GM12878 (cell line): ENCODE data around the gene PRR16. TPM values are rescaled to one million over a fixed set of nuclear protein-coding genes. Genes with fewer than 3 reads are reported as not detected.

Experiments used
- ATAC-seq: fragments of 200-7000 bp; cut with Tn5 transposase; 3 replicates; pipeline ENCODE4 v1.9.1; 2020; ENCODE audit warnings: mild to moderate bottlenecking, moderate library complexity
- BruUV-seq: library from RNA; stranded (reverse); fragments of 400-500 nt; replicated peaks from 2 replicates; lab custom pipeline; 2021; lab: Mats Ljungman, UMichigan
- CTCF ChIA-PET: fragments of 300-600 bp; sonication (Branson Sonifier 250); formaldehyde crosslinking; extraction: SDS; loops from one replicate; lab custom pipeline; 2021; ENCODE audit warnings: inconsistent platforms; lab: Yijun Ruan, JAX
- POLR2A ChIA-PET: fragments of 350-600 bp; formaldehyde crosslinking; extraction: SDS; loops from one replicate; lab custom pipeline; 2021; ENCODE audit warnings: inconsistent platforms; lab: Charles Lee
- RAD21 ChIA-PET: fragments of 300-600 bp; sonication (Branson Sonifier 250); formaldehyde crosslinking; loops from one replicate; lab custom pipeline; 2023; ENCODE audit warnings: antibody characterized with exemption; ENCODE audit not compliant: unreplicated experiment; lab: Charles Lee
- SMC1A ChIA-PET: fragments of 300-600 bp; sonication (Branson Sonifier 250); formaldehyde crosslinking; loops from one replicate; lab custom pipeline; 2023; ENCODE audit not compliant: unreplicated experiment, uncharacterized antibody; lab: Charles Lee
- DNase-seq: peaks from one replicate; pipeline ENCODE4 v3.0.0-alpha.2; 2011; ENCODE audit warnings: low read depth, low spot score
- FAIRE-seq: peaks from 3 replicates; lab custom pipeline; 2011; peaks lifted over from hg19 to GRCh38; lab: Jason Lieb, UNC
- H2AFZ ChIP-seq: 2 replicates; pipeline ENCODE4 v1.6.0; 2011; ENCODE audit warnings: low read depth, low read length, control low read depth; ENCODE audit not compliant: control insufficient read depth
- H3K27ac ChIP-seq: 2 replicates; pipeline ENCODE4 v1.5.1; 2011; ENCODE audit warnings: control low read depth; ENCODE audit not compliant: control insufficient read depth, insufficient read depth
- H3K27me3 ChIP-seq, 2 experiments: replicated peaks in 1 of 2; 2 replicates each; pipeline versions ENCODE4 v1.6.0 to v1.6.1; 2011; ENCODE audit warnings: low read length in 1 of 2; ENCODE audit not compliant: control insufficient read depth in 2 of 2, insufficient read depth in 2 of 2
- H3K36me3 ChIP-seq, 2 experiments: 2 replicates each; pipeline ENCODE4 v1.5.1; 2011; ENCODE audit warnings: low read length in 1 of 2; ENCODE audit not compliant: control insufficient read depth in 2 of 2, insufficient read depth in 2 of 2
- H3K4me1 ChIP-seq: 2 replicates; pipeline ENCODE4 v1.6.1; 2011; ENCODE audit warnings: mild to moderate bottlenecking, low read length, moderate library complexity, mixed read lengths; ENCODE audit not compliant: control insufficient read depth, insufficient read depth
- H3K4me2 ChIP-seq: 2 replicates; pipeline ENCODE4 v1.6.0; 2011; ENCODE audit warnings: control low read depth; ENCODE audit not compliant: control insufficient read depth, insufficient read depth
- H3K4me3 ChIP-seq: fragments of 200-600 bp; sonication (generic); 2 replicates; pipeline ENCODE4 v1.5.1; 2016
- H3K79me2 ChIP-seq: 2 replicates; pipeline ENCODE4 v1.6.0; 2011; ENCODE audit warnings: low read length; ENCODE audit not compliant: control insufficient read depth, insufficient read depth
- H3K9ac ChIP-seq: 2 replicates; pipeline ENCODE4 v1.8.0; 2011; ENCODE audit warnings: low read length, control low read depth, mixed read lengths; ENCODE audit not compliant: control insufficient read depth, insufficient read depth
- H3K9me3 ChIP-seq: replicated peaks from 3 replicates; pipeline ENCODE4 v1.5.1; 2011; ENCODE audit warnings: mild to moderate bottlenecking, low read length; ENCODE audit not compliant: control insufficient read depth, insufficient read depth
- H4K20me1 ChIP-seq: 2 replicates; pipeline ENCODE4 v1.6.0; 2011; ENCODE audit not compliant: control insufficient read depth, insufficient read depth
- ATF7 ChIP-seq: fragments of 450-650 bp; IDR thresholded peaks from 2 replicates; pipeline ENCODE4 v1.6.1; 2016; ENCODE audit warnings: low read depth, mild to moderate bottlenecking
- CREB1 ChIP-seq: IDR thresholded peaks from 2 replicates; pipeline ENCODE4 v1.6.1; 2012; ENCODE audit warnings: low read depth, mild to moderate bottlenecking, inconsistent platforms
- EGR1 ChIP-seq, 2 experiments: IDR thresholded peaks; 1 replicate in 1 of 2; 2 replicates in 1 of 2; pipeline ENCODE4 v1.6.1; 2011 to 2012; ENCODE audit warnings: low read depth in 2 of 2, low read length in 2 of 2, borderline replicate concordance in 1 of 2, mild to moderate bottlenecking in 1 of 2, moderate library complexity in 1 of 2
- ETV6 ChIP-seq, 2 experiments: fragments of 450-650 bp in 1 of 2; IDR thresholded peaks in 1 of 2; conservative IDR thresholded peaks in 1 of 2; 2 replicates each; pipeline ENCODE4 v1.6.1; 2014; ENCODE audit warnings: antibody characterized with exemption in 1 of 2, borderline replicate concordance in 1 of 2, low read depth in 1 of 2, mild to moderate bottlenecking in 1 of 2, moderate library complexity in 1 of 2
- KAT2A ChIP-seq: conservative IDR thresholded peaks from 2 replicates; pipeline ENCODE4 v1.6.1; 2011; ENCODE audit warnings: low read depth, low read length; ENCODE audit not compliant: control insufficient read depth
- NFYB ChIP-seq: IDR thresholded peaks from 2 replicates; pipeline ENCODE4 v1.6.1; 2011; ENCODE audit warnings: low read depth, mild to moderate bottlenecking, low read length, improper control_type of control experiment, moderate library complexity; ENCODE audit not compliant: insufficient read depth
- POLR2AphosphoS5 ChIP-seq: IDR thresholded peaks from 2 replicates; pipeline ENCODE4 v1.6.1; 2011; ENCODE audit warnings: mild to moderate bottlenecking, low read length, inconsistent platforms
- RCOR1 ChIP-seq: conservative IDR thresholded peaks from 2 replicates; pipeline ENCODE4 v1.6.1; 2012; ENCODE audit warnings: low read depth, low read length, improper control_type of control experiment
- RUNX3 ChIP-seq: IDR thresholded peaks from 2 replicates; pipeline ENCODE4 v1.6.1; 2012; ENCODE audit warnings: low read length, inconsistent platforms
- WGBS: methylation state at CpG from one replicate; pipeline ENCODE4 v1.1.6; 2016; ENCODE audit warnings: low lambda C conversion rate; ENCODE audit not compliant: insufficient replicate concordance, insufficient coverage; ENCODE audit errors: missing lambda C conversion rate; 5-methylcytosine and 5-hydroxymethylcytosine counted together
- in situ Hi-C: fragments of 300-500 bp; cut with MboI; formaldehyde crosslinking; loops from 9 replicates; pipeline ENCODE4 v1.14.3; 2018; ENCODE audit warnings: mixed read lengths
- intact Hi-C: fragments of 100-400 bp; cut with micrococcal nuclease; formaldehyde crosslinking; loops from one replicate; pipeline ENCODE4 v1.14.2; 2022; ENCODE audit not compliant: unreplicated experiment
- polyA plus RNA-seq, 11 experiments: library from polyadenylated mRNA; depleted of rRNA in 4 of 11; unstranded in 6 of 11; stranded (reverse) in 5 of 11; fragments of >200 nt; fragmentation: Nextera tagmentation in 4 of 11; fragmentation: Illumina TruSeq in 1 of 11; extraction: Ambion mirVana in 4 of 11; extraction: Trizol in 1 of 11; gene quantifications; 1 replicate in 1 of 11; 2 replicates in 10 of 11; pipeline versions ENCODE4 v1.2.1 to v1.2.3, GENCODE V29; 2011 to 2016; ENCODE audit warnings: inconsistent platforms in 2 of 11, missing spikeins in 2 of 11, low read depth in 1 of 11
- total RNA-seq, 4 experiments: library from RNA; depleted of rRNA in 3 of 4; stranded (reverse); fragments of >200 nt in 3 of 4; fragmentation: Illumina TruSeq in 1 of 4; extraction: Trizol in 1 of 4; gene quantifications; 2 replicates each; pipeline versions ENCODE4 v1.2.1 to v1.2.3, GENCODE V29; 2013 to 2021
- TF ChIP-seq, protein P1 (sequence below): fragments of 150-350 bp; IDR thresholded peaks from 2 replicates; pipeline ENCODE4 v1.6.1; 2014; ENCODE audit warnings: mild to moderate bottlenecking, low read depth, low read length
- TF ChIP-seq, protein P2 (sequence below): IDR thresholded peaks from 2 replicates; pipeline ENCODE4 v1.6.1; 2012; ENCODE audit warnings: low read depth, low read length, improper control_type of control experiment
- TF ChIP-seq, protein P3 (sequence below): IDR thresholded peaks from 2 replicates; pipeline ENCODE4 v1.6.1; 2012; ENCODE audit warnings: mild to moderate bottlenecking, low read depth, low read length
- TF ChIP-seq, protein P4 (sequence below): fragments of 450-650 bp; IDR thresholded peaks from 2 replicates; pipeline ENCODE4 v1.6.1; 2018; ENCODE audit warnings: borderline replicate concordance, mild to moderate bottlenecking; ENCODE audit not compliant: partially characterized antibody

Gene PRR16
- total and polyA plus RNA-seq, 10 of the 15 experiments (the other 5 are each of a cell fraction or from before 2014, with no cell fraction given) = not detected

DNA sequence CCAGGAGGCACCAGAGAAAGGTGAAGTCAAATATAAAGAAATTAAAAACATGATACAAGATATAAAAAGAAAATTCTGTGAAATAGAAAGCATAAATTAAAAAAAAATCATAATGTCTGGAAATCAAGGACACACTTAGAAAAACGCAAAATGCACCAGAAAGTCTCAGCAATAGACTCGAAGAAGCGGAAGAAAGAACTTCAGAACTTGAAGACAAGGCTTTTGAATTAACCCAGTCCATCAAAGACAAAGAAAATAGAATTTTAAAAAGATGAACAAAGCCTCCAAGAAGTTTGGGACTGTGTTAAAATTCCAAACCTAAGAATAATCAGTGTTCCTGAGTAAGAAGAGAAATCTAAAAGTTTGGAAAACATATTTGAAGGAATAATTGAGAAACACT is 168.3 kb downstream of the PRR16 start (continued):
- TF ChIP-seq NFYB = no peak
- TF ChIP-seq, protein P1, sequence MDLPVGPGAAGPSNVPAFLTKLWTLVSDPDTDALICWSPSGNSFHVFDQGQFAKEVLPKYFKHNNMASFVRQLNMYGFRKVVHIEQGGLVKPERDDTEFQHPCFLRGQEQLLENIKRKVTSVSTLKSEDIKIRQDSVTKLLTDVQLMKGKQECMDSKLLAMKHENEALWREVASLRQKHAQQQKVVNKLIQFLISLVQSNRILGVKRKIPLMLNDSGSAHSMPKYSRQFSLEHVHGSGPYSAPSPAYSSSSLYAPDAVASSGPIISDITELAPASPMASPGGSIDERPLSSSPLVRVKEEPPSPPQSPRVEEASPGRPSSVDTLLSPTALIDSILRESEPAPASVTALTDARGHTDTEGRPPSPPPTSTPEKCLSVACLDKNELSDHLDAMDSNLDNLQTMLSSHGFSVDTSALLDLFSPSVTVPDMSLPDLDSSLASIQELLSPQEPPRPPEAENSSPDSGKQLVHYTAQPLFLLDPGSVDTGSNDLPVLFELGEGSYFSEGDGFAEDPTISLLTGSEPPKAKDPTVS = no peak

DNA sequence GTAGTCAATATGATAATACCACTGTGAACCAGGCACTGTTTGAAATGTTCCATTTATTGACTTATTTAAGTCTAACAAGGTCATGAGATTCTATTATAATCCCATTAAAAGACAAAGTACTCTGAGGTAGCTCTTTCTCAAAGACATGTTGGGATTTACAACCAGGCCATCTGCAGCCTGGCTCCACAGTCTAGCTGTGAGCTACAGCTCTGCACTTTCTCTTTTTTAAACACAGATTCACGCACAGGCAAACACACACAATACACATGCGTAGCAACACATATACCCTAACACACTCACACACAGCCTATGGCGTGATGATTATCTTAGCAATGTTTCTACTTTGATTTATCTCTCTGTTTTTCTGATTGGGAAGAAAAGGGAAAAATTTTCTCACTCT is 174.3 kb downstream of the PRR16 start:
- ATAC-seq (no peak), FAIRE-seq (no peak), DNase-seq (no peak)
- SMC1A ChIA-PET = no interaction called here
- Histone ChIP-seq H3K4me2 (no peak overlapping the region), H3K9ac (no peak overlapping the region), H3K4me1 (no peaks in the 10 kb centered on the region), H3K9me3 (no peaks in the 10 kb centered on the region), H4K20me1 (no peaks in the 10 kb centered on the region), H2AFZ (no peak overlapping the region), H3K27me3 (no peaks in the 10 kb centered on the region), H3K36me3 (no peaks in the 10 kb centered on the region), H3K4me3 (no peak overlapping the region), H3K27ac (no peak overlapping the region), H3K79me2 (no peaks in the 10 kb centered on the region)
- 2% methylated on average over 3 of the region's 3 CpGs for WGBS
- intact Hi-C loops = no loop called here
- POLR2A ChIA-PET = no interaction called here
- no peak for TF ChIP-seq KAT2A
- no peak for TF ChIP-seq CREB1
- no peak for TF ChIP-seq ATF7
- TF ChIP-seq EGR1 (IDR thresholded peaks at IDR 0.05; ENCODE audit: borderline replicate concordance in 1 of 2, low read depth in 2 of 2, low read length in 2 of 2) = no peak
- no peak for TF ChIP-seq ETV6 (conservative IDR thresholded peaks at IDR 0.05 in 1 of 2, IDR thresholded peaks at IDR 0.05 in 1 of 2; ENCODE audit: borderline replicate concordance in 1 of 2, low read depth in 1 of 2)
- no peak for TF ChIP-seq POLR2AphosphoS5
- TF ChIP-seq, protein P2, sequence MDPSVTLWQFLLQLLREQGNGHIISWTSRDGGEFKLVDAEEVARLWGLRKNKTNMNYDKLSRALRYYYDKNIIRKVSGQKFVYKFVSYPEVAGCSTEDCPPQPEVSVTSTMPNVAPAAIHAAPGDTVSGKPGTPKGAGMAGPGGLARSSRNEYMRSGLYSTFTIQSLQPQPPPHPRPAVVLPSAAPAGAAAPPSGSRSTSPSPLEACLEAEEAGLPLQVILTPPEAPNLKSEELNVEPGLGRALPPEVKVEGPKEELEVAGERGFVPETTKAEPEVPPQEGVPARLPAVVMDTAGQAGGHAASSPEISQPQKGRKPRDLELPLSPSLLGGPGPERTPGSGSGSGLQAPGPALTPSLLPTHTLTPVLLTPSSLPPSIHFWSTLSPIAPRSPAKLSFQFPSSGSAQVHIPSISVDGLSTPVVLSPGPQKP = no peak
- TF ChIP-seq, protein P3, sequence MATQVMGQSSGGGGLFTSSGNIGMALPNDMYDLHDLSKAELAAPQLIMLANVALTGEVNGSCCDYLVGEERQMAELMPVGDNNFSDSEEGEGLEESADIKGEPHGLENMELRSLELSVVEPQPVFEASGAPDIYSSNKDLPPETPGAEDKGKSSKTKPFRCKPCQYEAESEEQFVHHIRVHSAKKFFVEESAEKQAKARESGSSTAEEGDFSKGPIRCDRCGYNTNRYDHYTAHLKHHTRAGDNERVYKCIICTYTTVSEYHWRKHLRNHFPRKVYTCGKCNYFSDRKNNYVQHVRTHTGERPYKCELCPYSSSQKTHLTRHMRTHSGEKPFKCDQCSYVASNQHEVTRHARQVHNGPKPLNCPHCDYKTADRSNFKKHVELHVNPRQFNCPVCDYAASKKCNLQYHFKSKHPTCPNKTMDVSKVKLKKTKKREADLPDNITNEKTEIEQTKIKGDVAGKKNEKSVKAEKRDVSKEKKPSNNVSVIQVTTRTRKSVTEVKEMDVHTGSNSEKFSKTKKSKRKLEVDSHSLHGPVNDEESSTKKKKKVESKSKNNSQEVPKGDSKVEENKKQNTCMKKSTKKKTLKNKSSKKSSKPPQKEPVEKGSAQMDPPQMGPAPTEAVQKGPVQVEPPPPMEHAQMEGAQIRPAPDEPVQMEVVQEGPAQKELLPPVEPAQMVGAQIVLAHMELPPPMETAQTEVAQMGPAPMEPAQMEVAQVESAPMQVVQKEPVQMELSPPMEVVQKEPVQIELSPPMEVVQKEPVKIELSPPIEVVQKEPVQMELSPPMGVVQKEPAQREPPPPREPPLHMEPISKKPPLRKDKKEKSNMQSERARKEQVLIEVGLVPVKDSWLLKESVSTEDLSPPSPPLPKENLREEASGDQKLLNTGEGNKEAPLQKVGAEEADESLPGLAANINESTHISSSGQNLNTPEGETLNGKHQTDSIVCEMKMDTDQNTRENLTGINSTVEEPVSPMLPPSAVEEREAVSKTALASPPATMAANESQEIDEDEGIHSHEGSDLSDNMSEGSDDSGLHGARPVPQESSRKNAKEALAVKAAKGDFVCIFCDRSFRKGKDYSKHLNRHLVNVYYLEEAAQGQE = no peak
- TF ChIP-seq, protein P4, sequence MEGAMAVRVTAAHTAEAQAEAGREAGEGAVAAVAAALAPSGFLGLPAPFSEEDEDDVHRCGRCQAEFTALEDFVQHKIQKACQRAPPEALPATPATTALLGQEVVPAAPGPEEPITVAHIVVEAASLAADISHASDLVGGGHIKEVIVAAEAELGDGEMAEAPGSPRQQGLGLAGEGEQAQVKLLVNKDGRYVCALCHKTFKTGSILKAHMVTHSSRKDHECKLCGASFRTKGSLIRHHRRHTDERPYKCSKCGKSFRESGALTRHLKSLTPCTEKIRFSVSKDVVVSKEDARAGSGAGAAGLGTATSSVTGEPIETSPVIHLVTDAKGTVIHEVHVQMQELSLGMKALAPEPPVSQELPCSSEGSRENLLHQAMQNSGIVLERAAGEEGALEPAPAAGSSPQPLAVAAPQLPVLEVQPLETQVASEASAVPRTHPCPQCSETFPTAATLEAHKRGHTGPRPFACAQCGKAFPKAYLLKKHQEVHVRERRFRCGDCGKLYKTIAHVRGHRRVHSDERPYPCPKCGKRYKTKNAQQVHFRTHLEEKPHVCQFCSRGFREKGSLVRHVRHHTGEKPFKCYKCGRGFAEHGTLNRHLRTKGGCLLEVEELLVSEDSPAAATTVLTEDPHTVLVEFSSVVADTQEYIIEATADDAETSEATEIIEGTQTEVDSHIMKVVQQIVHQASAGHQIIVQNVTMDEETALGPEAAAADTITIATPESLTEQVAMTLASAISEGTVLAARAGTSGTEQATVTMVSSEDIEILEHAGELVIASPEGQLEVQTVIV = no peak
- no peak for TF ChIP-seq RUNX3
- TF ChIP-seq RCOR1 = no peak
- in situ Hi-C loops = no loop called here
- CTCF ChIA-PET = interaction anchor here (0.6 kb wide), 1 partner anchor 429 kb away, joined by 4 read pairs; no protein-coding TSS in a partner anchor
- BruUV-seq = no TSS peak
- RAD21 ChIA-PET = no interaction called here
